Fibroblast of pulmonary artery (primary cell): Measurements from ENCODE around the gene CPD.
"Not testable (repeated sequence)": the region's sequence is repeated elsewhere in the genome, so short reads cannot be mapped to it uniquely, and the experiment has no call there.

Experiments
- DNase-seq: peaks from one replicate; pipeline ENCODE4 v3.0.0-alpha.2; 2010; ENCODE audit warnings: low read depth
- H3K4me3 ChIP-seq: replicated peaks from 2 replicates; pipeline ENCODE4 v1.5.1; 2011; ENCODE audit warnings: low read depth, mild to moderate bottlenecking, control low read depth, low read length, moderate library complexity
- CTCF ChIP-seq: IDR thresholded peaks from 2 replicates; pipeline ENCODE4 v1.5.1; 2011; ENCODE audit warnings: mild to moderate bottlenecking, control low read depth, low read length, inconsistent platforms; ENCODE audit errors: missing control alignments

CPD gene

GRCh38 chr17:30413109-30413508 is 34.4 kb downstream of the CPD start:
- DNase-seq = no peak

GRCh38 chr17:30414486-30414885 is 35.8 kb downstream of the CPD start:
- TF ChIP-seq CTCF = no peak
- no peak for DNase-seq

More at GRCh38 chr17:30413109-30413508, 34.4 kb downstream of the CPD start:
- no peak overlapping the region for H3K4me3 ChIP-seq
- no peak for TF ChIP-seq CTCF

GRCh38 chr17:30415491-30415890 is 36.8 kb downstream of the CPD start:
- no peak for DNase-seq
- no peak for TF ChIP-seq CTCF

More at GRCh38 chr17:30414486-30414885, 35.8 kb downstream of the CPD start:
- no peak overlapping the region for H3K4me3 ChIP-seq

GRCh38 chr17:30418070-30418469 is 39.3 kb downstream of the CPD start:
- DNase-seq = peak; percentile 29
- not testable (repeated sequence) for H3K4me3 ChIP-seq

More at GRCh38 chr17:30415491-30415890, 36.8 kb downstream of the CPD start:
- no peak overlapping the region for H3K4me3 ChIP-seq

GRCh38 chr17:30421592-30421991 is 42.9 kb downstream of the CPD start:
- DNase-seq = no peak
- no peak overlapping the region for H3K4me3 ChIP-seq
- no peak for TF ChIP-seq CTCF

- H3K4me3 ChIP-seq = no peak overlapping the region
- DNase-seq = peak; percentile 21
- no peak for TF ChIP-seq CTCF
These were observed 43.4 kb downstream of the CPD start for GRCh38 chr17:30422171-30422570.

- no peak for DNase-seq
- no peak overlapping the region for H3K4me3 ChIP-seq
- no peak for TF ChIP-seq CTCF
These were observed 45.7 kb downstream of the CPD start for GRCh38 chr17:30424471-30424870.
